ENCODE results near the gene NADSYN1.

The NADSYN1 gene

DNA sequence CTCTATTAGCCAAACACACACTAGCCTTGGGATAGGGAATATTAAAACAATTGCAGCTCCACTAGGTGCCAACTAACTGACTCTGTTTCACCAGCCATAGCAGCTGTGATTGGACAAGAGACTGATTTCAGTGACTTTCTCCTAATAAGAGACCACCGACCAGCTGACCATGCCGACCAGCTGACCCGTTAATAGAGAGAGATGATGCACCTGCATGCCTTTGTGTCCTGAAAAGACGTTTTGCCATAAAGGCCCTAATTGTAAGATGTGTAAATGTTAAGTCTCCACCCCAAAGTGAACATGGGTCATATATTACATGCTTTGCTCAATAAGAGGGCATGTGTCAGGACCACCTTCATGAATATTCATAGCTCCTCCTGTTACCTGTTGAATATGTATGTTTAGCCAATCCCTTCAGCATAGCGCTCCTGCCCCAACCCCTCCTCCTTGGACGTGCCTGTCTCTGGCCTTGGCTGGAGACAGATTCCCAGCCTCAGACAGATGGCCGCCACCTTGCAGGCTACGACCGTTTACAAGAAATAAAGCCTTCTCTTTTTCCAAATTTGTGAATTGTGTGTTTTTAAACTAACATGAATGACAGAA is 1.3 kb upstream of the NADSYN1 start:
- no peak for DNase-seq

DNA sequence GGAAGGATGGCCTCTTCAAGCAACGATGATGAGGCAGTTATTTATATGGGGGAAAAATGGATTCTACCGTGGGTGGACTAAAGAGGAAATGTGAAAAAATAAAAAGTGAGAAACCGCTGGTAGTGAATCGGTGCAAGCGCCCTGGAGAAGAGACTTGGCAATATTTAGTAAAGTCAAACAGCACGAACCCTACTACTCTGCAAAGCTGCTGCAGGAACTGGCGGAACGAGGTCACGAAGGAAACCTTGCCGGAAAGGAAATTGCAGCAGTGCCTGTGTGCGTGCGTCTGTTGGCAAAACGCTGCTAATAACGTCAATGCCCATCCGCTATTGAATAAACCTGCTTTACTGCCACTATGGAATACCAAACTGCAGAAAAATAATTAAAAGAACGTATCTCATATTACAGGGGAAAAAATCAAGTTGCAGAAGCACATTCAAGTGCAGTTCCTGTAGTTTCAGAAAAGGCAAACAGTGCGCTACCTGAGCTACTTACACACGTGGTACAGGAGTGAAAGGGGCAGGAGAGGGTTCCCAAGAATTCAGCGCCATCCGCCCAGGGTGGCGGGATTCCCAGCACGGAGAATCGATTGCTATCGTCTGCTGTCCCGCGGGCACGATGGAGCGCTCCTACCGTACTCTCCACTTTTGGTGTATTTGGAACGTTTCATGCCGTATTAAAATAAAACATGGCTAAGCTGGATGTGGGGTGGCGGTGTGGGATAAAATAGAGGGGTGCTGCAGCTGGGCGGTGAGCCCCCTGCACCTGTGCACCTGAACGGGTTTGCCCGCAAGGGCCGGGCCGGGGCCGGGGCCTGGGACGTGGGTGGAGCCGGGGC is 585 bp upstream of the NADSYN1 start:
- no peak for DNase-seq

DNA sequence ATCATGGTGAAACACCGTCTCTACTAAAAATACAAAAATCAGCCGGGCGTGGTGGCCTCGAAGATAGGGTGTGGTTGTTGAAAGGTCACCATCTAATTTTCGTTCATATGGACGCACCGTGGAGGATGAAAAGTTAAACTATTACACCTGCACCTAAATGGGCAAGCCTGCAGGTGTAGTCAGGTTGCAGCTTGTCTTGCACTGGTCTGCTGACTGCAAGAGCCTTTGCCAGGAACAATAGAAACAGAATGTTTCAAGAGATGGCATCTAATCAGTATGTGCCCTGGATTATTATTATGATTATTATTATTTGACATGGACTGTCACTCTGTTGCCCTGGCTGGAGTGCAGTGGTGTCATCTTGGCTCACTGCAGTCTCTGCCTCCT is 908 bp downstream of the NADSYN1 start:
- DNase-seq, result no peak

DNA sequence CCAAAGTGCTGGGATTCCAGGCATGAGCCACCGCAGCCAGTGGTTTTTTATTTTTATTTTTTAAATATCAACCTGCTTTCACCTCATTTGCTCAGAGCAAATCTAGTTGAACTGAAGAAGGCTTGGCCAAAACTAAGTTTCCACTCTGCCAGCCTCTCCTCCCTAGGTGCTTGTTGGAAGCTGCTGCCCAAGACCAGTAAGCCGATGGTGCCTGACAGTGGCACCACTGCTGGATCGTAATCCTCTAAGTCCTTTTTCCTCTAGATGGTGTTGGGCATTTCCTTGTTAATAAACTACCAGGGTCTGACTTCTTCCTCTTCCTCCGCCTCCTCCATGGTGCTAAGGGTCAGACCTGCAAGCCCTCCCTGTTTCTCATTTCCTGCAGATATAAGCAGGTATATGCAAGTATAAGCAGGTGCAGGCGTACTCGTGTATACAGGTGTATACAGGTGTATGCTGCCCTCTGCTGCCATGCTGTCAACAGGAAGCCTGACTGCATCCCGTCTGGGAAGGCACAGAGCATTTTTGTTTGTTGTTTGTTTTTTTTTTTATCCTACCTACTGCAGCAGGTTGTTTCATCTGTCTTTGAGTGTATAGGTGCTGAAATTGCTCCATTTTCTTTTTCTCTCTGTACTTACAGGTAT is 1.6 kb downstream of the NADSYN1 start:
- DNase-seq, result no peak

DNA sequence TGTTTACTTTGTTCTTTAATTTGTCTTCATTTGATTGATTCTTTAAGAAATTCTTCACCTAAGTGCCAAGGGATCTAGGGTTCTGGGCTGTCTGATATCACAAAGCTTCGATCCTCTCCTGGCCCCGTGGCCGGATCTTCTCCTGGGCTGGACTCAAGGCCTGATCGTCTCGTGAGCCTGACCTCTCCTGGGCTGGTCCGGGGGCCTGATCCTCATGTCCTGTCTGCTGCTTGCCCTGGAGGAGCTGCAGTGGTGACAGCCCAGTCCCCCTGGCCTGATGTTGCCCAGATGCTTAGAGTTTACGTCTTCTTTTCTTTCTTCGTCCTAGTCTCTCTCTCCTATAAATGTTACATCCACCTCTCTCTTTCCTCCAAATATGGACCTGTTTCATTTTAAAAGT is 3.3 kb downstream of the NADSYN1 start:
- no peak for DNase-seq

DNA sequence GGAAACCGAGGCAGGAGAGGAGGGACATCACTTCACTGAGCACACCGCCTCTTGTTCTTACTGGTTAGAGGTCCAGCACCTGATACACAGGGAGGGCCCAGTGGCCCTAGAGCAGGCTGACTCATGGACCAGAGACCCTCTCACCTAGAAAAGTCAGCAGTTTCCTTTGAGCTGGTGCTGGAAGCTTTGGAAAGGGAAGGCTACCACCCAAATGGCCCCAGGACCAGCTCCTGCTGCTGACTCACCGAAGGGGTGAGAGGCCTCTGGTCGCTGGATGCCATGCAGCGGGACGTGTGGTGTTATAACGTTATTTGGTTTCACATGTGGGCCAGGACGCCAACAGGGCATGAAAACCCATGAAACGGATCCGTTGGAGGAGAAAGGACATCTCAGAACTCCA is 3.8 kb downstream of the NADSYN1 start:
- DNase-seq, result no peak

DNA sequence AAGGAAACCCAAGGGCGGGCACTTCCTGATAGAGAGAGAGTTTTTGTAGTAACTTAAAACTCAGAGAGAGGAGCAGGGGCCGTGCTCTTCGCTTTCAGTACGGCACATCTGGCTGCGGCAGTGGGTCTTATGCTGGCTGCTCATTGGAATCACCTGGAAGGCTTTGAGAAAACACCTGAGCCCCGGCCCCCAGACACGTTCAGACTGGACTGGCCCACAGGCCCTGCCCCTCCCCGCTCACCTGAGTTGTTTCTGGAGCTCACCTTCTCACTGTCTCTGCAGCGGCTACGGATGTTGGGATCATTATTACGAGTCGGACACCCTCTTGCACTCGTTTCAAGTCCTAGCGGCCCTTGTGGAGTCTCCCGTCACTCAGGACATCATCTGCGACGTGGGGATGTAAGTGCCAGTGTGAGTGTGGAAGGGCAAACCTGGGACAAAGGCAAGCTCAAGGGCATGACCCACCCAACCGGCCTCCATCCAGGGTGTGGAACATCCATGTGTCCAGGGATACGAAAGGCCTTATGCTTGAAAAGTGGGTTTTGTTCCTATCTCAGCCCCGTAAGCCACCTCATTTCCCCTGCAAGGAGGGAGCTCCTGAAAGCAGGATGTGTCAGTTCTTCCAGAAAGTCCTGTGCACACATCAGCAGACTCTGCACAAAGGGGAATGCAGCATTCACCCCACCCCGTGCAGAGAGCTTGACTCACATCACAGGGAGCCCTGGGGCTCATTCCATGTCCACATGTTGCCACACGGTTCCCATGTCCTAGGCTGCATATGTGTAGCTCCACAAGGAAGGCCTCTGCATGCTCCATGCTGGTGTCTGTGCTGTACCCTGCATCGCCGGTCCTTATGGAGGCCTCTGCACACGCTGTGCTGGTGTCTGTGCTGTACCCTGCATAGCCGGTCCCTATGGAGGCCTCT is 5.4 kb downstream of the NADSYN1 start:
- no peak for DNase-seq

DNA sequence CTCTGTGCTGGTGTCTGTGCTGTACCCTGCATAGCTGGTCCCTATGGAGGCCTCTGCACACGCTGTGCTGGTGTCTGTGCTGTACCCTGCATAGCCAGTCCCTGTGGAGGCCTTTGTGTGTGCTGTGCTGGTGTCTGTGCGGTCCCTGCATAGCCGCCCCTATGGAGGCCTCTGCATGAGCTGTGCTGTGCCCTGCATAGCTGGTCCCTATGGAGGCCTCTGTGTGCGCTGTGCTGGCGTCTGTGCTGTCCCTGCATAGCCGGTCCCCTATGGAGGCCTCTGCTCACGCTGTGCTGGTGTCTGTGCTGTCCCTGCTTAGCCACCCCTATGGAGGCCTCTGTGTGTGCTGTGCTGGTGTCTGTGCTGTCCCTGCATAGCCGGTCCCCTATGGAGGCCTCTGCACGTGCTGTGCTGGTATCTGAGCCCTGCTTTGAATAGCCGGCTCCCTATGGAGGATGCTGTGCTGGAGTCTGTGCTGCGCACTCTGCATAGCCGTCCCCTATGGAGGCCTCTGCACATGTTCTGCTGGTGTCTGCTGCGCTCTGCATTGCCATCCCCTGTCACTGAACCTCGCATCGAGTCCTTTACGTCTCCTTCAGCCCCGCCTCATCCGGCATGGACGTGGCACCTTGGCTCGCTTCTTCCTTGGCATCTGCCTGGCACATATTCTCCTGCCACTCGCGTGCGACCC is 6.2 kb downstream of the NADSYN1 start:
- DNase-seq, result no peak

DNA sequence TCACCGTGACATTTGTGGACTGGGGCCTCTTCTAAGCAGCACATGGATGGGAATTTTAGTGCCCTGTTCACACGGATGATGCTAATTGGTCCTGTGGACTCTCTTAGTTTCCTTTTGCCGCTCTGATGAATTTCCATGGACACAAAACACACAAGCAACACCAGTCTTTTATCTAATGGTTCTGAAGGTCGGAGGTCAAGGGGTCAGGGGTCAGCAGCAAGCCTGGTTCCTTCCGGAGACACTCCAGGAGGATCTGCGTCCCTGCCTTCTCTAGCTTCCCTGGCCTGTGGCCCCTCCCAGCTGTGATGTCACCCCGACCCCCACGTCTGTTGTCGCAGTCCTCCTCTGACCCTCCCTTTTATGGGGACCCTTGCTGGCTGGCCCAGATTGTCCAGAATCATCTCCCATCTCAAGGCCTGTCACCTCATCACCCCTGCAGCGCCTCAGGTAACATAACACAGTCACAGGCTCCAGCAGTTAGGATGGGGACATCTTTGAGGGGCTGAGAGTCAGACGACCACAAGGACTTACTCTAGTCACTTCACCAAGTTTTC is 6.8 kb downstream of the NADSYN1 start:
- no peak for DNase-seq

DNA sequence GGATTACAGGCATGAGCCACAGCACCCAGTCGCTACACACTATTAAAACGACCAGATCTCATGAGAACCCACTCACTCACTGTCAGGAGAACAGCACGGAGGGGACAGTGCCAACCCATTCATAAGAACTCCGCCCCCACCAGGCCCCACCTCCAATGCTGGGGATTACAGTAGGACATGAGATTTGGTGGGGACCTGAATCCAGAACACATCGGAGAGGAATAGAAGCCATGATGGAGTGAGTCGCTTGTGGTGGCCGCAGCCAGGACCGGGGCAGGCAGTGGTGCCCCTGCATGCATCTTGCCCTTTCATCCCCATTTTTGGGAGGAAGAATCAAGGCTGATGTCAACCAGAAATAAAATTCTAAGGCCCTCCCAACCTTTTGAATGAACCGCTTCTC is 8.7 kb downstream of the NADSYN1 start:
- DNase-seq, result no peak

DNA sequence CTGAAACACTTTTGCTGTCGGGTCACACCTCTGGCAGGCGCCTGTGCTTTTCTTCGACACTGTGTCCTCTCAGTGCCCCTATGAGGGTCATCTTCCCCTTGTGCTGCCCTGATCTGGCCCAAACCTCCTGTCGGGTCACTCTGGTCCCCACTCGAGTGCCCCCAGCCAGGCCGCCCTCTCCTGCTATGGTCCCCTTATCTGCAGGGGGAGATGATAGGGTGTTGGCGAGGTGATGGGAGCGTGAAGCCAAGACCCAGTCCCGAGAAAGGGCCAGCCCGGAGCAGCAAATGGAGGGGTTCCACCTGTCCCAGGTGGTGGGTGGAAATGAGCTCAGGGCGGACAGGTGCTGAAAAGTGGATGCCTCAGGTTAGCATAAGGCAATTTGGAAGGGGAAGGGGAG is 9.7 kb downstream of the NADSYN1 start:
- DNase-seq, result no peak

DNA sequence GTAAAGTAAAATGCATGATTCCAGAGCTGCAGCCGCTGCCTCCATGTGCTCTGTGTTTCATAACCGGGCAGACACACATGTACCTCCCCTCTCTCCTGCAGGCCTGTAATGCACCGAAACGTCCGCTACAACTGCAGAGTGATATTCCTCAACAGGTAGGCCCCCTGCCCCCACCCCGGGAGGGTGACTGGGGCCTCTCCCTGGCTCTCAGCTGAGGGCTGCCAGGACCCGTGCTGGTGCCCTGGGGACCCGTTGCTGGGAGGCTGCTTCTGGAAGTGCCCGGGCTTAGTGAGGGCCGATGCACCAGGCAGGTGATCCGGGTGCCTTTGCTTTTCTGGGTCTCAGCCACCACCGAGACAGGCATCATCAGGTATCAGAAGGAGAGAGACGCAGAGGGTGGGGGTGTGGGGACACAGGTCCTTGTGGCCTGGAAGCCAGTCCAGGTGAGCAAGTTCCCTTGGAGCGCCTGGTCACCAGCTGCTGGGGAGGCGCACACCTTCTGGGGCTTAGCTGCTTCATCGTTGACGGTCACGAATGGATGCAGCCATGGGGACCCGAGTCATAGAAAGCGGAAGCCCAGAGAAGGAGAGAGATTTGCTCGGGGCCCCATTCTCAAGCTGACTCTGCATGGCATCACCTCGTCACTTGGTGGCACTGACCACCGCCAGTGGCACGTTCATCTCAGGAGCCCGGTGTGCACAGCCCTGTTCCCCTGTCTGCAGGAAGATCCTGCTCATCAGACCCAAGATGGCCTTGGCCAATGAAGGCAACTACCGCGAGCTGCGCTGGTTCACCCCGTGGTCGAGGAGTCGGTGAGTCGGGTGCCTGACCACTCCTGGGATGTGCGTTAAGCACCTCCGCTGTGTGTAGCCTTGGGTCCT is 10.6 kb downstream of the NADSYN1 start:
- no peak for DNase-seq

DNA sequence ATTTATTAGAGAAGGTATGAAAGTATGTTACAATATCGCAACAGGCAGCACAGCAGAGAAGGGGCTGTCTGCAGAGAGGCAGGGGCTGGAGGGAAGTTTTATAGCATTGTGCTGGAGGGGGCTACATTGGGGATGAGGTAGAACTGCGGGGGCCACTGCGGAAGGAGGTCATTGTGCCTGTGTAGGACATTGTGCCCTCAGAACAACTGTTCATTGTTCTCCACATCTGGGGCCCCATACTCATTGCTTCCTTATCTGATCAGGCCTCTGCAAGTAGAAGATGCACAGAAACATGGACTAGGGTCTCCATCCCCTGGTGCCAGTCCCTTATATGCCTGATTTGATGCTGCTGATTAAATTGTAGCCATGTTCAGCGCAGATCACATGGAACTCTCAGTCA is 12.1 kb downstream of the NADSYN1 start:
- DNase-seq, result no peak

DNA sequence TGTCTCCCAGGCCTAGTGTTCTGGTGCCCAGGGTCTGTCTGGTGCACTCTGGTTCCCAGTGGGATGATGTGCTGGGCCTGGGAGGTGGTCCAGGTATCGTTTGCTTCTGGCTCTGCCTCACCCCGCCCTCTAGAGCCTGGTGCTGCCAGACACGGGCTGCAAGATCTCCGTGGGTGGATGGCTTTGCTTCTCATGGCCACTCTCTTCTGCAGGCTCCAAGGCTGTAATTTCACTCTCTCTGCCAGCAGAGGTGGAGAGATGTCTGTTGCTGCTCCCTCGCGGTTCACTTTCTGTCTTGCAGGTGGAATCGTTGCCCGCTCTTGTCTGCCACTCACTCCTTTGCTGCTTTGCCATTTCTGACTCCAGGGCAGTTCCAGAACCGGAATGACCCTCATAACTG is 13.4 kb downstream of the NADSYN1 start:
- DNase-seq, result no peak

DNA sequence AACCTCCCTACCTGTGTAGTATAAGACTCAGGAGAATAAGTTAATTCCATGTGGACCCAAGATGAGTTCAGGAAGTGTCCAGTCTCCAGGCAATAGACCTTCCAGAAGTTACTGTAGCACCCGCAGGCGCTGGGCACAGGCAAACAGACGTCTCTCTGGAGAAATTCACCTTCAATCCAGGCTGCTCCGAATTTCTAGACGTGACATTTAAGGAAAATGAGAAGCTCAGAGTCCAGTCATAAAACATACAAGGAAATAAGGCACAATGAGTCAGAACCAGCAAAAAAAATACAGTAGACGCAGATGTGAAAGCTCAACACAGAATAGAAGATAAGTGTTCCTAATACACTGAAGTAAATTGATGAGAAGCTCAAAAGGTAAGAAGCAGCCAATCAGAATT is 14.2 kb downstream of the NADSYN1 start:
- DNase-seq, result no peak

DNA sequence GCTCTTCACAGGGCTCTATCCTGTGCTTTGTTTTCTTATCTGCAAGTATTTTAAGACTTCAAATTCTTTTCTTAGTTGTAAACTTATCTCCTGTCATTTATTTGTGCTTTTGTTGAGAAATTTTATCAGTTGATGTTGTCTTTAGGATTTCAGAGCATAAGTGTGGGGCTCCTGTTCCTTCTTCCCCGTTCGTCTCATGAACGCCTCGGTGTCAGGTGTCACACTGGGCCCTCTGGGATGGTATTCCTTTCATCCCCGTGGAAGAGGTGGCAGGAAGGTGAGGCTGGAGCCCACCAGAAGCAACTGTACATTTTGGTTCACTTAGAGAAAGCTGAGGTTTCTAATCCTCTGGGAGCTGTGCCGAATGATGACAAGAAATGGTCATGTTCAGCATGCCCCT is 17.9 kb downstream of the NADSYN1 start:
- DNase-seq, result no peak

DNA sequence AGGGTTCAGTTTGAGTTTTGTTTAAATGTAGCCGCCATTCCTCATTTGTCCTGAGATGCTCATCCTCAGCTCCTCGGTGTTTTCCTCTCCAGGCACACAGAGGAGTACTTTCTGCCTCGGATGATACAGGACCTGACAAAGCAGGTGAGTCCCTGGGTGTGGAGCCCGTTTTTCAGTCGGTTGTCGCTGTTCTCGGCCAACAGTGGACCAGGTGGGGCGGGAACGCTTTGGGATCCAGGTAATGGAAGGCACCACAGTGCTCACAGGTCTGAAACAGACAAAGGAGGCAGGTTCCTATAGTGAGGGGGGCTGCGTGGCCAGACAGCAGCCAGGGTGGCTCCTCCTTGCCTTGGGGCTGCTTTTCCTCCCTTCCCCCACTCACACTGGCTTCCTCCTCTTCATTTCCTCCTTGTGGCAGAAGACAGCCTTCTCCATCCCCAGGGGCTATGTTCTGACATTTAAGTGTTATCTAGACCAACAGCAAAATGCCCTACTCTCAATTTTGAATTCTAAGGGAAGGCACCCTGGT is 19.4 kb downstream of the NADSYN1 start:
- no peak for DNase-seq

DNA sequence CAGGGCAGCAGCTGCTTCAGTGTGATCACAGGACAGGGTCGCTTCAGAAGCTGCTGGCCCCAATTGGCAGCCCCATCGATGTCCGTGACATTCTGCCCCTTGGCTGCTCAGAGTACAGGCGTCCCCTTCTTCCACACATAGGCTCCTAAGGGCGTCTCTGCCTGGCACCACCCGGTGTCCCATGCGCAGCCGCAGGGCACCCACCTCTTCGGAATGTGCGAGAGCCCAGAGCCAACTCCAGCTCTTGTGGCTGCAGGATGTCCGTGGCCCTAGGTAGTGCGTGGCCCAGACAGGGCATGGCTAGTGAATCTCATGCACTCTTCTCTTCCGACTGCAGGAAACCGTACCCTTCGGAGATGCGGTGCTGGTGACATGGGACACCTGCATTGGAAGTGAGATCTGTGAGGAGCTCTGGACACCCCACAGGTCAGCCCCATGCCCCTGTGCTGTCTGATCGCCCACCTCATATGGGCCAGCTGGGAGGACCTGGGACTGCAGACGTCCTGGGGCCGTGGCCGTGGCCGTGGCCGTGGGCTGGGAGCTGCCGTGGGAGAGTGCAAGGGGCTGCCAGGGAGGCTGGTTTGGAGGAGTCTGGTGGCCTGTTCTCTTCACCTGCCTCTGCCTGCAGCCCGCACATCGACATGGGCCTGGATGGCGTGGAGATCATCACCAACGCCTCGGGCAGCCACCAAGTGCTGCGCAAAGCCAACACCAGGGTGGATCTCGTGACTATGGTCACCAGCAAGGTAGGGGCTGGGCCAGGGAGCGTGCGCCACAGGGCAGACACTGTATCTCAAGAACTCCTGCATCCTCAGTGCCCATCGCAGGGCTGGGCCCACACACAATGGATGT is 20.2 kb downstream of the NADSYN1 start:
- no peak for DNase-seq

DNA sequence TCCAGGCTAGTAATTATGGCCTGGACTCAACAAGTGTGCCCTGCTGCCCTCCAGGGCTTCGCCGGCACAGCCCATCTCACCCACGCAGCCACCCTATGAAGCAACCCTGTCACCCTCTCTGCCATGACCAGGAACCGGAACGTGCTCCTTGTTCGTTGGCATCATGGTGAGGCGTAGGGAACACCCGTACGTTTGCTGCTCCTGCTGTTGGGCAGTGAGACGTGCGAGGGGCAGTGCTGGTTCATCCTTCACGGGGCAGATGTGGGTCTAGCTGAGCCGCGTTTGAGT is 20.7 kb downstream of the NADSYN1 start:
- no peak for DNase-seq

DNA sequence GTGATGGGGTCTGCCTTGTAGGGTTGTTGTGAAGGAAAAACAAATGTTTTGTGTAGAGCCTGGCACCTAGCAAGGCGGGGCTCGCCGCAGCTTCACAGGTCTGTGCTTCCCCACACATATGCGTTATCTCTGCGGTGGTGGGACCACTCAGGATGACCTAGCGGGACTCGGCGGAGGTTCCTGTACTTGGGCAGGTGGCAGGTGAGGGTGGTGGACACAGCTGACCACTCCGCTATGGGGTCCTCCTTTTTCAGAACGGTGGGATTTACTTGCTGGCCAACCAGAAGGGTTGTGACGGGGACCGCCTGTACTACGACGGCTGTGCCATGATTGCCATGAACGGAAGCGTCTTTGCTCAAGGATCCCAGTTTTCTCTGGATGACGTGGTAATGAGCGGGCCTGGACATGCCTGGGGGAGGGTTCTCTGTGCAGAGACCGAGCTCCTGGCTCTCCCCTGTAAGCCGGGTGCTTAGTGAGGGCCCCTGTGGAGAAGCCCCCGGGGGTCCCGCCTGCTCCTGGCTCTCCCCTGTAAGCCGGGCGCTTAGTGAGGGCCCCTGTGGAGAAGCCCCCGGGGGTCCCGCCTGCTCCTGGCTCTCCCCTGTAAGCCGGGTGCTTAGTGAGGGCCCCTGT is 21.3 kb downstream of the NADSYN1 start:
- DNase-seq, result no peak
